Endothelial cell of umbilical vein (primary cell): Measurements from ENCODE around the gene ZNF423. TPM values are rescaled to one million over a fixed set of nuclear protein-coding genes. Genes with fewer than 3 reads are reported as not detected.

Experiments
- BruUV-seq: library from RNA; stranded (reverse); fragments of 400-500 nt; replicated peaks from 2 replicates; lab custom pipeline; 2021; lab: Mats Ljungman, UMichigan
- CTCF ChIA-PET: fragments of 300-600, 350-600 bp; sonication (Branson Sonifier 250); formaldehyde crosslinking; loops from one replicate; lab custom pipeline; 2021; ENCODE audit warnings: antibody characterized with exemption, inconsistent platforms; lab: Charles Lee
- POLR2A ChIA-PET: fragments of 300-600, 350-600 bp; sonication (Branson Sonifier 250); formaldehyde crosslinking; loops from one replicate; lab custom pipeline; 2021; ENCODE audit warnings: antibody characterized with exemption, inconsistent platforms; lab: Charles Lee
- DNase-seq: peaks from one replicate; pipeline ENCODE4 v3.0.0-alpha.2; 2011; ENCODE audit warnings: low read depth, low spot score
- FAIRE-seq: peaks from 2 replicates; lab custom pipeline; 2011; peaks lifted over from hg19 to GRCh38; lab: Jason Lieb, UNC
- H2AFZ ChIP-seq: 2 replicates; pipeline ENCODE4 v1.6.0; 2012; ENCODE audit warnings: low read depth, low read length, control low read depth, inconsistent platforms
- H3K27ac ChIP-seq: 2 replicates; pipeline ENCODE4 v1.5.1; 2011; ENCODE audit warnings: low read depth, mild to moderate bottlenecking, control low read depth, low read length, moderate library complexity; ENCODE audit not compliant: insufficient read depth
- H3K27me3 ChIP-seq, 2 experiments: 2 replicates each; pipeline versions ENCODE4 v1.6.0 to v1.6.1; 2011; ENCODE audit warnings: low read length in 2 of 2, mixed read lengths in 1 of 2; ENCODE audit not compliant: control insufficient read depth in 2 of 2, insufficient read depth in 2 of 2
- H3K36me3 ChIP-seq, 2 experiments: 2 replicates in 1 of 2; 3 replicates in 1 of 2; pipeline ENCODE4 v1.5.1; 2011; ENCODE audit warnings: low read length in 2 of 2, mild to moderate bottlenecking in 1 of 2, moderate library complexity in 1 of 2; ENCODE audit not compliant: control insufficient read depth in 2 of 2, insufficient read depth in 2 of 2; ENCODE audit errors: extremely low read depth in 1 of 2
- H3K4me1 ChIP-seq: 3 replicates; pipeline ENCODE4 v1.5.1; 2011; ENCODE audit warnings: mild to moderate bottlenecking, low read length; ENCODE audit not compliant: control insufficient read depth, insufficient read depth; ENCODE audit errors: extremely low read depth
- H3K4me2 ChIP-seq: 2 replicates; pipeline ENCODE4 v1.6.1; 2011; ENCODE audit warnings: low read length, control low read depth, mixed read lengths; ENCODE audit not compliant: insufficient read depth
- H3K4me3 ChIP-seq, 3 experiments: fragments of 200-600 bp in 1 of 3; sonication (generic), shearing (Covaris generic) in 1 of 3; replicated peaks in 1 of 3; 2 replicates each; pipeline ENCODE4 v1.5.1; 2011 to 2016; ENCODE audit warnings: control low read depth in 3 of 3, low read length in 3 of 3, mild to moderate bottlenecking in 2 of 3, inconsistent platforms in 1 of 3, low read depth in 1 of 3, moderate library complexity in 1 of 3; ENCODE audit not compliant: insufficient read depth in 1 of 3
- H3K79me2 ChIP-seq: 2 replicates; pipeline ENCODE4 v1.6.0; 2012; ENCODE audit warnings: low read length, inconsistent platforms; ENCODE audit not compliant: control insufficient read depth, insufficient read depth
- H3K9ac ChIP-seq: replicated peaks from 2 replicates; pipeline ENCODE3; 2011; ENCODE audit warnings: low read length, control low read depth; ENCODE audit not compliant: insufficient read depth; ENCODE audit errors: extremely low read depth
- H3K9me1 ChIP-seq: replicated peaks from 3 replicates; pipeline ENCODE4 v1.6.0; 2011; ENCODE audit warnings: mild to moderate bottlenecking, low read length; ENCODE audit not compliant: control insufficient read depth, insufficient read depth; ENCODE audit errors: extremely low read depth
- H3K9me3 ChIP-seq: replicated peaks from 2 replicates; pipeline ENCODE4 v1.5.1; 2012; ENCODE audit warnings: low read length, inconsistent platforms; ENCODE audit not compliant: control insufficient read depth, insufficient read depth
- H4K20me1 ChIP-seq: replicated peaks from 2 replicates; pipeline ENCODE3; 2011; ENCODE audit warnings: mild to moderate bottlenecking, low read length; ENCODE audit not compliant: control insufficient read depth, insufficient read depth; ENCODE audit errors: extremely low read depth
- EZH2 ChIP-seq: IDR thresholded peaks from 2 replicates; pipeline ENCODE4 v1.6.1; 2012; ENCODE audit warnings: borderline replicate concordance, low read depth, mild to moderate bottlenecking, moderate library complexity, low read length, inconsistent platforms; ENCODE audit not compliant: severe bottlenecking
- FOS ChIP-seq: IDR thresholded peaks from 2 replicates; pipeline ENCODE4 v1.6.1; 2011; ENCODE audit warnings: mild to moderate bottlenecking, low read length, moderate library complexity, borderline replicate concordance; ENCODE audit not compliant: insufficient read depth
- GATA2 ChIP-seq: IDR thresholded peaks from 2 replicates; pipeline ENCODE4 v1.7.0; 2011; ENCODE audit warnings: low read depth, mild to moderate bottlenecking, moderate library complexity, mixed read lengths, low read length; ENCODE audit not compliant: insufficient read length, insufficient read depth
- JUN ChIP-seq: IDR thresholded peaks from 2 replicates; pipeline ENCODE4 v1.6.1; 2011; ENCODE audit warnings: borderline replicate concordance, low read depth; ENCODE audit not compliant: insufficient read length, insufficient read depth
- MYC ChIP-seq: IDR thresholded peaks from one replicate; pipeline ENCODE4 v1.6.1; 2011; ENCODE audit warnings: mild to moderate bottlenecking, low read depth, low read length
- POLR2A ChIP-seq: IDR thresholded peaks from 2 replicates; pipeline ENCODE4 v1.6.1; 2012; ENCODE audit warnings: low read depth, mild to moderate bottlenecking, control low read depth, low read length
- POLR2AphosphoS5 ChIP-seq: IDR thresholded peaks from 2 replicates; pipeline ENCODE4 v1.6.1; 2012; ENCODE audit warnings: low read depth, mild to moderate bottlenecking, control low read depth, low read length, moderate library complexity; ENCODE audit not compliant: insufficient read depth
- dilution Hi-C: fragments of 300-500 bp; cut with MboI; formaldehyde crosslinking; loops from one replicate; pipeline ENCODE4 v1.15.0; 2019; ENCODE audit warnings: low sequenced_read_pairs; ENCODE audit not compliant: extremely low pct_ligation_motif_present
- intact Hi-C: fragments of 100-400 bp; cut with micrococcal nuclease; formaldehyde crosslinking; loops from one replicate; pipeline ENCODE4 v1.10.0; 2022
- polyA plus RNA-seq, 4 experiments: library from polyadenylated mRNA; depleted of rRNA in 3 of 4; stranded (reverse) in 3 of 4; unstranded in 1 of 4; fragments of >200 nt; gene quantifications; 2 replicates each; pipeline versions ENCODE4 v1.2.1 to v1.2.3, GENCODE V29; 2011 to 2012; ENCODE audit warnings: missing spikeins in 1 of 4
- total RNA-seq: library from RNA; stranded (reverse); gene quantifications from 2 replicates; pipeline ENCODE4 v1.2.3, GENCODE V29; 2021
- TF ChIP-seq, protein P1 (sequence below), 2 donors: IDR thresholded peaks; 1 replicate in 1 of 2; 2 replicates in 1 of 2; pipeline ENCODE4 v1.5.1; 2011; ENCODE audit warnings: low read length in 2 of 2, mild to moderate bottlenecking in 2 of 2, moderate library complexity in 2 of 2, control low read depth in 1 of 2, inconsistent platforms in 1 of 2, low read depth in 1 of 2; ENCODE audit not compliant: insufficient read depth in 1 of 2; ENCODE audit errors: extremely low read depth in 1 of 2
- TF ChIP-seq, protein P2 (sequence below): IDR thresholded peaks from 2 replicates; pipeline ENCODE4 v1.6.1; 2011; ENCODE audit not compliant: insufficient read depth, insufficient read length

ZNF423 gene
- total and polyA plus RNA-seq, 2 donors (not counting 3 experiments of a cell fraction or from before 2014, with no cell fraction given) = 2.2 to 8.1 TPM

DNA sequence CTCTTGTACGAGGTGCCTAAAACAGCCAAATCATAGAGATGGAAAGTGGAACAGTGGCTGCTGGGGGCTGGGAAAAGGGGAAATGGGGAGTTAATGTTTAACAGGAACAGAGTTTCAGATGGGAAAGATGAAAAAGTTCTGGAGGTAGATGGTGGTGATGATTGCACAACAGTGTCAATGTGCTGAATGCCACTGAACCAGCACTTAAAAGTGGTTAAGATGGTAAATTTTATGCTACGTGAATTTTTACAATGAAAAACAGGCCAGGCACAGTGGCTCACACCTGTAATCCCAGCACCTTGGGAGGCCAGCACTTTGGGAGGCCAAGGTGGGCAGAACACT lies 351.9 kb downstream of the ZNF423 start:
- TF ChIP-seq EZH2 (no peak), GATA2 (no peak), JUN (no peak), MYC (no peak), FOS (no peak), POLR2AphosphoS5 (no peak), POLR2A (no peak)
- TF ChIP-seq, protein P1, sequence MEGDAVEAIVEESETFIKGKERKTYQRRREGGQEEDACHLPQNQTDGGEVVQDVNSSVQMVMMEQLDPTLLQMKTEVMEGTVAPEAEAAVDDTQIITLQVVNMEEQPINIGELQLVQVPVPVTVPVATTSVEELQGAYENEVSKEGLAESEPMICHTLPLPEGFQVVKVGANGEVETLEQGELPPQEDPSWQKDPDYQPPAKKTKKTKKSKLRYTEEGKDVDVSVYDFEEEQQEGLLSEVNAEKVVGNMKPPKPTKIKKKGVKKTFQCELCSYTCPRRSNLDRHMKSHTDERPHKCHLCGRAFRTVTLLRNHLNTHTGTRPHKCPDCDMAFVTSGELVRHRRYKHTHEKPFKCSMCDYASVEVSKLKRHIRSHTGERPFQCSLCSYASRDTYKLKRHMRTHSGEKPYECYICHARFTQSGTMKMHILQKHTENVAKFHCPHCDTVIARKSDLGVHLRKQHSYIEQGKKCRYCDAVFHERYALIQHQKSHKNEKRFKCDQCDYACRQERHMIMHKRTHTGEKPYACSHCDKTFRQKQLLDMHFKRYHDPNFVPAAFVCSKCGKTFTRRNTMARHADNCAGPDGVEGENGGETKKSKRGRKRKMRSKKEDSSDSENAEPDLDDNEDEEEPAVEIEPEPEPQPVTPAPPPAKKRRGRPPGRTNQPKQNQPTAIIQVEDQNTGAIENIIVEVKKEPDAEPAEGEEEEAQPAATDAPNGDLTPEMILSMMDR (IDR thresholded peaks at IDR 0.05; ENCODE audit: extremely low read depth in 1 of 2, insufficient read depth in 1 of 2, low read depth in 1 of 2, low read length in 2 of 2) = no peak
- TF ChIP-seq, protein P2, sequence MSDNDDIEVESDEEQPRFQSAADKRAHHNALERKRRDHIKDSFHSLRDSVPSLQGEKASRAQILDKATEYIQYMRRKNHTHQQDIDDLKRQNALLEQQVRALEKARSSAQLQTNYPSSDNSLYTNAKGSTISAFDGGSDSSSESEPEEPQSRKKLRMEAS = no peak
- H3K36me3 ChIP-seq = no peaks in the 10 kb centered on the region
- no peaks in the 10 kb centered on the region for H3K4me1 ChIP-seq
- H3K9me1 ChIP-seq = no peaks in the 10 kb centered on the region
- dilution Hi-C loops (no loop called here), intact Hi-C loops (no loop called here)
- DNase-seq (no peak), FAIRE-seq (no peak)
- no peaks in the 10 kb centered on the region for H3K27me3 ChIP-seq
- H2AFZ ChIP-seq = no peak overlapping the region
- no peaks in the 10 kb centered on the region for H4K20me1 ChIP-seq
- no peak overlapping the region for H3K9ac ChIP-seq
- no peak overlapping the region for H3K4me2 ChIP-seq
- H3K27ac ChIP-seq = no peak overlapping the region
- POLR2A ChIA-PET = no interaction called here
- no peaks in the 10 kb centered on the region for H3K9me3 ChIP-seq
- H3K4me3 ChIP-seq = no peak overlapping the region
- CTCF ChIA-PET = interaction anchor here (0.8 to 1.9 kb wide), 3 partner anchors 12 to 21 kb away, joined by 3 to 5 read pairs (median 4); no protein-coding TSS in a partner anchor
- no TSS peak for BruUV-seq
- no peaks in the 10 kb centered on the region for H3K79me2 ChIP-seq
